HepG2 (cell line): ENCODE results near the gene MIF4GD. TPM values are rescaled to one million over a fixed set of nuclear protein-coding genes. Genes with fewer than 3 reads are reported as not detected.
A peak's percentile ranks its signal among the peaks of the same experiment; 100 is the strongest.

Experiments used
- ARNT ChIP-seq: fragments of 450-650 bp; IDR thresholded peaks from 2 replicates; pipeline ENCODE4 v1.6.1; 2017
- BORCS8-MEF2B ChIP-seq: sonication (generic); formaldehyde crosslinking; IDR thresholded peaks from 2 replicates; pipeline ENCODE4 v1.8.0; 2022; ENCODE audit warnings: mild to moderate bottlenecking, missing genetic modification reagents
- CBFB ChIP-seq: sonication (generic); formaldehyde crosslinking; IDR thresholded peaks from 2 replicates; pipeline ENCODE4 v1.4.0; 2020; ENCODE audit warnings: missing genetic modification reagents
- CREBL2 ChIP-seq: sonication (generic); formaldehyde crosslinking; IDR thresholded peaks from 2 replicates; pipeline ENCODE4 v1.8.1; 2023; ENCODE audit warnings: missing genetic modification reagents, mild to moderate bottlenecking, borderline replicate concordance
- FUBP1 ChIP-seq: sonication (generic); formaldehyde crosslinking; IDR thresholded peaks from 2 replicates; pipeline ENCODE4 v1.5.1; 2020; ENCODE audit warnings: missing genetic modification reagents, mild to moderate bottlenecking, borderline replicate concordance
- GMEB1 ChIP-seq: sonication (generic); formaldehyde crosslinking; IDR thresholded peaks from 2 replicates; pipeline ENCODE4 v1.5.1; 2020; ENCODE audit warnings: missing genetic modification reagents, mild to moderate bottlenecking, borderline replicate concordance
- GPBP1L1 ChIP-seq: sonication (generic); formaldehyde crosslinking; IDR thresholded peaks from 2 replicates; pipeline ENCODE4 v1.5.0; 2020; ENCODE audit warnings: mild to moderate bottlenecking, missing genetic modification reagents
- HNF4A ChIP-seq: sonication (generic); formaldehyde crosslinking; IDR thresholded peaks from 2 replicates; pipeline ENCODE4 v1.4.0; 2020; ENCODE audit warnings: missing genetic modification reagents
- HNRNPLL ChIP-seq: fragments of 200-400 bp; formaldehyde crosslinking; IDR thresholded peaks from 2 replicates; pipeline ENCODE4 v1.6.1; 2017; ENCODE audit warnings: mild to moderate bottlenecking, low read depth, low read length; ENCODE audit not compliant: poor library complexity, severe bottlenecking
- HNRNPUL1 ChIP-seq: fragments of 200-400 bp; formaldehyde crosslinking; IDR thresholded peaks from 2 replicates; pipeline ENCODE4 v1.6.1; 2017; ENCODE audit warnings: low read depth, mild to moderate bottlenecking, low read length, moderate library complexity
- MTA3 ChIP-seq: sonication (generic); formaldehyde crosslinking; IDR thresholded peaks from 2 replicates; pipeline ENCODE4 v1.4.0; 2020; ENCODE audit warnings: missing genetic modification reagents
- RARA ChIP-seq: IDR thresholded peaks from 2 replicates; pipeline ENCODE4 v1.6.1; 2016; ENCODE audit warnings: missing genetic modification reagents, missing compliant biosample characterization
- SATB2 ChIP-seq: sonication (generic); formaldehyde crosslinking; IDR thresholded peaks from 2 replicates; pipeline ENCODE4 v1.5.0; 2020; ENCODE audit warnings: missing genetic modification reagents
- XBP1 ChIP-seq: sonication (generic); formaldehyde crosslinking; IDR thresholded peaks from 2 replicates; pipeline ENCODE4 v1.5.0; 2020; ENCODE audit warnings: missing genetic modification reagents
- ZBTB21 ChIP-seq: sonication (generic); formaldehyde crosslinking; IDR thresholded peaks from 2 replicates; pipeline ENCODE4 v1.4.0; 2020; ENCODE audit warnings: missing genetic modification reagents
- ZNF101 ChIP-seq: sonication (generic); formaldehyde crosslinking; IDR thresholded peaks from 2 replicates; pipeline ENCODE4 v1.4.0; 2020; ENCODE audit warnings: mild to moderate bottlenecking, low read depth, missing genetic modification reagents, borderline replicate concordance
- ZNF124 ChIP-seq: sonication (generic); formaldehyde crosslinking; IDR thresholded peaks from 2 replicates; pipeline ENCODE4 v1.4.0; 2020; ENCODE audit warnings: missing genetic modification reagents
- ZNF205 ChIP-seq: IDR thresholded peaks from 2 replicates; pipeline ENCODE4 v1.6.1; 2018; ENCODE audit warnings: missing biosample characterization, missing genetic modification reagents
- ZNF468 ChIP-seq: sonication (generic); formaldehyde crosslinking; IDR thresholded peaks from 2 replicates; pipeline ENCODE4 v1.8.0; 2022; ENCODE audit warnings: mild to moderate bottlenecking, moderate library complexity, missing genetic modification reagents
- ZNF572 ChIP-seq: sonication (generic); formaldehyde crosslinking; IDR thresholded peaks from 2 replicates; pipeline ENCODE4 v1.5.1; 2020; ENCODE audit warnings: mild to moderate bottlenecking, missing genetic modification reagents
- ZNF639 ChIP-seq: conservative IDR thresholded peaks from 2 replicates; pipeline ENCODE4 v1.6.1; 2018; ENCODE audit warnings: missing genetic modification reagents
- ZNF678 ChIP-seq: sonication (generic); formaldehyde crosslinking; IDR thresholded peaks from 2 replicates; pipeline ENCODE4 v1.4.0; 2020; ENCODE audit warnings: mild to moderate bottlenecking, missing genetic modification reagents
- ZNF780A ChIP-seq: sonication (generic); formaldehyde crosslinking; IDR thresholded peaks from 2 replicates; pipeline ENCODE4 v1.8.0; 2022; ENCODE audit warnings: mild to moderate bottlenecking, missing genetic modification reagents, moderate library complexity
- ZNF83 ChIP-seq: sonication (generic); formaldehyde crosslinking; IDR thresholded peaks from 2 replicates; pipeline ENCODE4 v1.4.0; 2020; ENCODE audit warnings: missing genetic modification reagents, mild to moderate bottlenecking, borderline replicate concordance
- polyA plus RNA-seq, 8 experiments: library from polyadenylated mRNA; depleted of rRNA in 3 of 8; stranded (reverse) in 7 of 8; unstranded in 1 of 8; fragments of >200 nt; fragmentation: Illumina TruSeq in 4 of 8; extraction: Trizol in 4 of 8; gene quantifications; 2 replicates each; pipeline versions ENCODE4 v1.2.1 to v1.2.3, GENCODE V29; 2011 to 2016; ENCODE audit warnings: low read depth in 4 of 8, missing spikeins in 1 of 8, mixed read lengths in 1 of 8; ENCODE audit not compliant: insufficient read depth in 1 of 8
- total RNA-seq, 5 experiments: library from RNA; depleted of rRNA; stranded (reverse); fragments of >200 nt; fragmentation: Illumina TruSeq; extraction: Trizol; gene quantifications; 2 replicates each; pipeline ENCODE4 v1.2.3, GENCODE V29; 2016; ENCODE audit warnings: low read depth in 1 of 5

The MIF4GD gene
- total and polyA plus RNA-seq, 2 of the 13 experiments (the other 11 are each of a cell fraction or from before 2014, with no cell fraction given), result 14.0 to 28.0 TPM

GRCh38 chr17:75261336-75262111, 9.5 kb downstream of the MIF4GD start, which contains the start of the genes GGA3 and MRPS7 (continued):
- TF ChIP-seq HNRNPLL, result peak; percentile 94
- 0 out of 2 replicates have a peak, but pooled peaks have one; percentile 24 for TF ChIP-seq CREBL2 (CRISPR knock-in tag)
- TF ChIP-seq ZNF124 (CRISPR knock-in tag), result no peak; the same call in 1 of the 2 replicates
- no peak; the same call in 1 of the 2 replicates for TF ChIP-seq SATB2 (CRISPR knock-in tag)
- no peak for TF ChIP-seq ARNT
- TF ChIP-seq ZNF101, result no peak
- peak; percentile 82 for TF ChIP-seq GMEB1
- TF ChIP-seq ZNF678, result peak; percentile 80; the same call in 1 of the 2 replicates
- peak; percentile 19; the same call in 1 of the 2 replicates for TF ChIP-seq CBFB (CRISPR knock-in tag)
- no peak for TF ChIP-seq XBP1 (CRISPR knock-in tag)
- TF ChIP-seq FUBP1, result peak; percentile 18; the same call in 1 of the 2 replicates
- no peak for TF ChIP-seq HNF4A (CRISPR knock-in tag)
- TF ChIP-seq RARA, result 0 out of 2 replicates have a peak, but pooled peaks have one; percentile 19
- peak; percentile 97 for TF ChIP-seq BORCS8-MEF2B (CRISPR knock-in tag)
- 0 out of 2 replicates have a peak, but pooled peaks have one; percentile 13 for TF ChIP-seq ZNF780A (CRISPR knock-in tag)
- TF ChIP-seq ZNF83 (CRISPR knock-in tag), result 0 out of 2 replicates have a peak, but pooled peaks have one; percentile 41
- TF ChIP-seq ZBTB21 (CRISPR knock-in tag), result no peak
- peak; percentile 63; the same call in 1 of the 2 replicates for TF ChIP-seq ZNF572 (CRISPR knock-in tag)
- no peak; the same call in 1 of the 2 replicates for TF ChIP-seq ZNF205 (CRISPR knock-in tag)
- no peak; the same call in 1 of the 2 replicates for TF ChIP-seq ZNF639 (CRISPR knock-in tag)
- TF ChIP-seq ZNF468 (CRISPR knock-in tag), result 0 out of 2 replicates have a peak, but pooled peaks have one; percentile 51
- no peak for TF ChIP-seq MTA3 (CRISPR knock-in tag)
- TF ChIP-seq GPBP1L1 (CRISPR knock-in tag), result no peak
- TF ChIP-seq HNRNPUL1, result no peak
